ENCODE measurements around the gene ZSCAN1. TPM values are rescaled to one million over a fixed set of nuclear protein-coding genes. Genes with fewer than 3 reads are reported as not detected.
A peak's percentile ranks its signal among the peaks of the same experiment; 100 is the strongest.

ZSCAN1 gene
- total RNA-seq, 4 donors from 2014 or later = 1.5 TPM; not detected in 3

DNA sequence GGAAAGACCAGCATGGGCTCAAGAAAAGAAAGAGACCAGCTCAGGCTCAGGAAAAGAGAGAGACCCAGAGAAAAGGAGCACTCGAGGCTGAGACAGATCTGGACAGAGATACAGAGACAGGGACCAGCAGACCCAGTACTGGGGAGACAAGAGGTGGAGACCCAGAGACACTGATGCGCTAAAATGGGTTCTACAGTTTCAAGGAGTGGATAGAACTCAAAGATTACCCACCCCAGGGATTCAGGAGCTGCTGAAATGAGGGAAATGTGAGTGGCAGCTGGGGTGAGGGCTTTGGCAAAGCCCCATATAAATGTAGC, 64.8 kb downstream of the ZSCAN1 start:
- H3K4me1 ChIP-seq = peaks cover 0 to 18% (median 6%) of the 10 kb centered on the region in 4 donors
- DNase-seq (ENCODE audit: low spot score in 2 of 2) = no peak
- H3K27me3 ChIP-seq = no peaks in the 10 kb centered on the region
- TF ChIP-seq POLR2A (IDR thresholded peaks at IDR 0.05) (no peak), EP300 (IDR thresholded peaks at IDR 0.05) (no peak)
- TF ChIP-seq, protein P1, sequence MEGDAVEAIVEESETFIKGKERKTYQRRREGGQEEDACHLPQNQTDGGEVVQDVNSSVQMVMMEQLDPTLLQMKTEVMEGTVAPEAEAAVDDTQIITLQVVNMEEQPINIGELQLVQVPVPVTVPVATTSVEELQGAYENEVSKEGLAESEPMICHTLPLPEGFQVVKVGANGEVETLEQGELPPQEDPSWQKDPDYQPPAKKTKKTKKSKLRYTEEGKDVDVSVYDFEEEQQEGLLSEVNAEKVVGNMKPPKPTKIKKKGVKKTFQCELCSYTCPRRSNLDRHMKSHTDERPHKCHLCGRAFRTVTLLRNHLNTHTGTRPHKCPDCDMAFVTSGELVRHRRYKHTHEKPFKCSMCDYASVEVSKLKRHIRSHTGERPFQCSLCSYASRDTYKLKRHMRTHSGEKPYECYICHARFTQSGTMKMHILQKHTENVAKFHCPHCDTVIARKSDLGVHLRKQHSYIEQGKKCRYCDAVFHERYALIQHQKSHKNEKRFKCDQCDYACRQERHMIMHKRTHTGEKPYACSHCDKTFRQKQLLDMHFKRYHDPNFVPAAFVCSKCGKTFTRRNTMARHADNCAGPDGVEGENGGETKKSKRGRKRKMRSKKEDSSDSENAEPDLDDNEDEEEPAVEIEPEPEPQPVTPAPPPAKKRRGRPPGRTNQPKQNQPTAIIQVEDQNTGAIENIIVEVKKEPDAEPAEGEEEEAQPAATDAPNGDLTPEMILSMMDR (IDR thresholded peaks at IDR 0.05) = no peak
- peaks cover 0 to 36% (median 0%) of the 10 kb centered on the region in 3 donors for H3K36me3 ChIP-seq
- WGBS, 2 donors = 9 to 17% methylated on average over 2 of the region's 2 CpGs
- H3K9me3 ChIP-seq = peaks cover 0 to 62% (median 3%) of the 10 kb centered on the region in 4 donors
- H3K4me3 ChIP-seq = peak overlapping the region; percentile 55 to 99 (median 95)
- H3K27ac ChIP-seq = peak overlapping the region; percentile 95 to 100 (median 97)

Other genes starting within 250 kb of the ZSCAN1 start
- gene ZNF552, start 219.1 kb upstream of the ZSCAN1 start, total RNA-seq = 10 to 100 TPM in 2 of 4 donors, 1 to 10 TPM in 2; 4.2 to 19.5 (median 10.5) TPM
- gene ZNF587B, start 203.7 kb upstream of the ZSCAN1 start, total RNA-seq = 10 to 100 TPM in 2 of 4 donors, 1 to 10 TPM in 2; 8.5 to 14.9 (median 10.1) TPM
- gene ZNF587, start 184.2 kb upstream of the ZSCAN1 start, total RNA-seq = 10 to 100 TPM; 21.0 to 34.8 (median 28.3) TPM
- 10 to 100 TPM in 2 of 4 donors, 1 to 10 TPM in 2; 4.6 to 32.3 (median 8.2) TPM for gene ZNF814, start 145.0 kb upstream of the ZSCAN1 start, total RNA-seq
- gene ZNF417, start 117.4 kb upstream of the ZSCAN1 start, total RNA-seq = 10 to 100 TPM; 10.3 to 18.0 (median 14.4) TPM
- 1 to 10 TPM; 2.1 to 6.1 (median 3.3) TPM for gene ZNF418, start 98.6 kb upstream of the ZSCAN1 start, total RNA-seq
- 1 to 10 TPM; 2.6 to 6.3 (median 3.6) TPM for gene ZNF256, start 86.3 kb upstream of the ZSCAN1 start, total RNA-seq
- gene C19orf18, start 59.5 kb upstream of the ZSCAN1 start, total RNA-seq = under 1 TPM in 1 of 4 donors, not detected in 3; 0.66 TPM
- gene ZNF606, start 31.2 kb upstream of the ZSCAN1 start, total RNA-seq = 10 to 100 TPM; 24.6 to 44.4 (median 37.7) TPM
- 10 to 100 TPM in 1 of 4 donors, 1 to 10 TPM in 3; 6.7 to 11.1 (median 9.5) TPM for gene ZNF135, start 25.3 kb downstream of the ZSCAN1 start, total RNA-seq
- 100 to 1,000 TPM; 109 to 158 (median 129) TPM for gene ZSCAN18, start 64.2 kb downstream of the ZSCAN1 start, total RNA-seq
- gene ZNF329, start 116.8 kb downstream of the ZSCAN1 start, total RNA-seq = 10 to 100 TPM in 2 of 4 donors, 1 to 10 TPM in 2; 9.3 to 14.0 (median 9.9) TPM
- 10 to 100 TPM; 27.3 to 38.8 (median 33.8) TPM for gene ZNF274, start 149.0 kb downstream of the ZSCAN1 start, total RNA-seq
- 10 to 100 TPM; 35.2 to 55.2 (median 53.3) TPM for gene ZNF544, start 194.9 kb downstream of the ZSCAN1 start, total RNA-seq
- 10 to 100 TPM in 1 of 4 donors, 1 to 10 TPM in 3; 8.0 to 11.2 (median 8.6) TPM for gene ZNF8, start 244.9 kb downstream of the ZSCAN1 start, total RNA-seq

Data from tibial nerve (tissue), 4 donors.